NCI-H2029 treated with DMSO at 0.1 percent for 48 hours (cell line): ENCODE data around the gene IKZF4.
"Not testable (repeated sequence)": the region's sequence is repeated elsewhere in the genome, so short reads cannot be mapped to it uniquely, and the experiment has no call there.

Experiments used
- DNase-seq: peaks from one replicate; lab custom pipeline; 2025; lab: John Stamatoyannopoulos, UW

Gene IKZF4

DNA sequence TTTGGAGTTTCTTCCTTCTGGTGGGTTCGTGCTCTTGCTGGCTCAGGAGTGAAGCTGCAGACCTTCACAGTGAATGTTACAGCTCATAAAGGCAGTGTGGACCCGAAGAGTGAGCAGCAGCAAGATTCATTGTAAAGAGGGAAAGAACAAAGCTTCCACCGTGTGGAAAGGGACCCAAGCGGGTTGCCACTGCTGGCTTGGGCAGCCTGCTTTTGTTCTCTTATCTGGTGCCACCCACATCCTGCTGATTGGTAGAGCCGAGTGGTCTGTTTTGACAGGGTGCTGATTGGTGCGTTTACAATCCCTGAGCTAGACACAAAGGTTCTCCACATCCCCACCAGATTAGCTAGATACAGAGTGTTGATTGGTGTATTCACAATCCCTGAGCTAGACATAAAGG is 21.3 kb upstream of the IKZF4 start:
- DNase-seq = not testable (repeated sequence)

- not testable (repeated sequence) for DNase-seq
Measured at GRCh38 chr12:55999999-56000540, 20.8 kb upstream of the IKZF4 start.

DNA sequence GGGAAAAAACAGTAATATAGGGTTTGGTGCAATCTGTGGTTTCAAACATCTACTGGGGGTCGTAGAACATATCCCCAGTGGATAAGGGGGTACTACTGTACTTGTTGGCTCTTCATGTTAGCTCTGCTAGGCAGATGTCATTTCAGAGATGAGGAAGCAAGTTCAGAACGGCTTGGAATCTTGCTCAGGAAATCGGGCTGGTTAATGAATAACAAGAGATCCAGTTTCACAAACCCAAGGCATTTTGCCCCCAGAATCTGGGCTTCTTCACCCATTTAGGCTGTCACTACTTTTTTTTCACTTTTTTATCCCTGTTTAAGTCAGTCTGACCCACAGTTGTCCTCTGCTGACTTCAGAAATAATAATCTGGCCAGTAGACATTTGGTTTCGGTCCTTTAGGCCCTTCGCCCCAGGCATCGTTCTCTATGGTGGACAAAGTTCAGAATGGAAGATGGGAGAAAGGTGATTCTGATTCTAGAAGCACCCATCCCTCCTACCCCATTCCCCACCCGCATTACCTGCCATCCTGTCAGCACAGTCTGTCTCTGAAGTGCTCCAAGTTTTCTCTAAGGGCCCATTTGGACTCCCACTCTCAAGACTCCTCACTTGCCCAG is 19.2 kb upstream of the IKZF4 start:
- DNase-seq = no peak

GRCh38 chr12:56003376-56003775 is 17.5 kb upstream of the IKZF4 start:
- DNase-seq = not testable (repeated sequence)

DNA sequence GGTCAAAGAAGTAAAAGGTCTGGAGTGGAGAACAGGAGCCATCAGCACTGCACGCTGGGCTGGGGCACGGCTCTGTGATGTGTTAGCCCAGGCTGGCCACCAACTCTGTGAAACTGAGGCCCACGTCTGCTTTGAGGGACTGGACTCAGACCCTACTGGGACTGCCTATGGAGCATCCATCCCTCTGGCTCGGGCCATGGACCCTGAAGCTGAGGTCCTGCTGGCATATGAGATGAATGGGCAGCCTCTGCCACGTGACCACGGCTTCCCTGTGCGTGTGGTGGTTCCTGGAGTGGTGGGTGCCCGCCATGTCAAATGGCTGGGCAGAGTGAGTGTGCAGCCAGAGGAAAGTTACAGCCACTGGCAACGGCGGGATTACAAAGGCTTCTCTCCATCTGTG is 16.6 kb upstream of the IKZF4 start:
- no peak for DNase-seq

DNA sequence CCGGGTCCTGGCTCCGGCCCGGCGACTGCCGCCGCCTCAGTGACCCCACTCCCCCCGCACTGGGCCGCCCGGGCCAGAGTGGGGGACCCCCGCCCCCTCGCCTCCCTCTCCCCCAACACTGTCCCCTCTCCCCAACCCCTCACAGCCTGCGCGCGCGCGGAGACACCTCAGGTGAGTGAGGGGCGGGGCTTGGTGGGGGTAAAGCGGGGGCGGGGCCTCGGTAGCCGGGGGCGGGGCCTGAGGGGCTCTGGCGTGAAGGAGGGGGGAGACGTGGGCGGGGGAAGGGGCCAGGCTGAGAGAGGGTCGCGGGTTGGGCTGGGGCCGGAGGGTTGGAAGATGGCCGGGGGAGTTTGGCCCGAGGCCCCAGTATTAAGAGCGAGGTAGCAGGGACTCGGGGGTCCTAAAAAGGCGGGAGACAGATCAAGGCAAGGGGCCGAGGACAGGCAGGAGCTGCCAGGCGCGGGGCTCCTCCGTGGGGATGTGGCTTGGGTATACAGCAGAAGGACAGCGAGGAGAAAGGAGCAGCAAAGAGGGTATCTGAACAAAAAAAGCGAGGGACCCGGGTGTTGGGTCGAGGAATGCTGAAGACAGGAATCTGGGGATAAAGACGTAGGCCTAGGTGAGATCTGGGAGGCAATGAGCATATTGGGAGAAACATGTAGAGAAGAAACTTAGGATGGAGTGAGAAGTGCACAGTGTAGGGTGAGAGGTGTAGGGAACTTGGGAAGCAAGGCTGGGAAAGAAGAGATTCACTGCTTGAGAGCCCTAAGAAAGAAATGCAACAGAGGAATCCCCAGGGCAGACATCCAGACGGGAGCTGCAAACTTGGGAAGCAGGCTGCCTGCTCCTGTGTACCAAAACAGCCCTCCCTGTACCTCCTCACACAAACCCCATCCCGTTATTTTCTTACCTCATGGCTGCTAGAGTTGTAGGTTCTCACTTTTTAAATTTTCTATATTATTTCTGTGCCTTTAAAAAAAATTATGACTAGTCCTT is 13.0 kb upstream of the IKZF4 start:
- DNase-seq = peak; percentile 36

- DNase-seq = no peak
Measured at GRCh38 chr12:56010111-56010570, 10.7 kb upstream of the IKZF4 start.

DNA sequence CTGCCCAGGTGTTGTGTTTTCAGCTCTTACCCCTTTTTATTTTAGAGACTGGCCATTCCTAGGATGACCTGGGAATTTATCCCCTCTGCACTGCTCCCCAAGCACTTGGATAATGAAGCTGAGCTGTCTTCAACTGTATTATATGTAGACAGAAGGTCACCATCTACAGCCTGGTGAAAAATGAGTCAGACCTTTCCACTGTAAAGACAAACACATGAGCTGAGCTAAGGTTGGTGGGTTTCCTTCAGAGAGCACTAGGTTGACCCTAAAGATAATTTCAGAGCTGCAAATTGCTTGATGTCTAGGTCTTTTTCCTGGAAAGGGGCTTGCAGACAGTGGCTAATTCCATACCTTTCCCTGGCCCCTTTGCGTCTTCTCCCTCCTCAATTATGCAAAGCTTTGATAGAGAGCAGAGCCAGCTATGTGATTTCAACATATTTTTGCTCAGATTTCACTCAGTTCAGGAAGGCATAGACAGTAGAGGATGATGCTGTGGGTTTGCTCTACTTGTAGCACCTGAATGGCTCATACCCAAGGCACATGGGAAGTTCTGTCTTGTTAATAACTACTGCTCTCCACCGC is 9.2 kb upstream of the IKZF4 start:
- DNase-seq = no peak

- DNase-seq = no peak
Measured at GRCh38 chr12:56013482-56013881, 7.4 kb upstream of the IKZF4 start.

DNA sequence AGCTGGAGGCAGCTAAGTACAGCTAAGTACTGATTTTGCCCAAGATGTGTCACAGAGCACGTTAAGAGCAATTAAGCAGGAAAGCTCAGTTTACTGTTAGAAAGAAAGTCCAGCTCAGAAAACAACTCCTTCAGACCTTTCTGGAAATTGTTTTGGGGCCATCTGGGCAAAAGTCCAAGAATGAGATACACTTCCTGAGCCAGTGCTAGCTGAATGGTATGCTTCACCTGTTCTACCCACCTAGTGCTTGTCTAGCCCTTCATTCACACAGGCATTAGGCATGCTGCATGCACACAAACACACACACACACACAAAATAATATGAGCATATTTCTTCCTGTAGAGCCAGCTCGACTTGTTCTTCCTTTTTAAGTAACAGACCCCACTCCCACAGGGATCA is 6.6 kb upstream of the IKZF4 start:
- peak; percentile 39 for DNase-seq

DNA sequence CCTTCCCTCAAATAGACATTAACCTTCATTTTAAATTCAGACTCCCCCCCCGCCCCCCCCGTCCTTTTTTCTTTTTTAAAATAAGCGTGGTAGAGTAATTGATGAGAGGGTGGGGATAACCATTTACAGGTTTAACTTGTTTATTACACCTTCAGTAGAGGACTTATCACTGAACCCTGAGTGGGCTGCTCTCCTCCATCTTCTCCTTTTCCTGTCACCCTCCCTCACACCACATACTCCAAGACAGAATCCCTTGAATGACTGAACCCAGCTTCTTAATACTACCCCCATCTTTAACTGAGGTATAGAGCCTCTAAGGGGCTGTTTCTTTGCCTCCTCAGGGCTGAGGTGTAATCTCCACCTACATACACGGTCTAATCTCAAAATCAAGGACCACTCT is 3.7 kb upstream of the IKZF4 start:
- DNase-seq = no peak

GRCh38 chr12:56018356-56018755 is 2.5 kb upstream of the IKZF4 start:
- DNase-seq = no peak

DNA sequence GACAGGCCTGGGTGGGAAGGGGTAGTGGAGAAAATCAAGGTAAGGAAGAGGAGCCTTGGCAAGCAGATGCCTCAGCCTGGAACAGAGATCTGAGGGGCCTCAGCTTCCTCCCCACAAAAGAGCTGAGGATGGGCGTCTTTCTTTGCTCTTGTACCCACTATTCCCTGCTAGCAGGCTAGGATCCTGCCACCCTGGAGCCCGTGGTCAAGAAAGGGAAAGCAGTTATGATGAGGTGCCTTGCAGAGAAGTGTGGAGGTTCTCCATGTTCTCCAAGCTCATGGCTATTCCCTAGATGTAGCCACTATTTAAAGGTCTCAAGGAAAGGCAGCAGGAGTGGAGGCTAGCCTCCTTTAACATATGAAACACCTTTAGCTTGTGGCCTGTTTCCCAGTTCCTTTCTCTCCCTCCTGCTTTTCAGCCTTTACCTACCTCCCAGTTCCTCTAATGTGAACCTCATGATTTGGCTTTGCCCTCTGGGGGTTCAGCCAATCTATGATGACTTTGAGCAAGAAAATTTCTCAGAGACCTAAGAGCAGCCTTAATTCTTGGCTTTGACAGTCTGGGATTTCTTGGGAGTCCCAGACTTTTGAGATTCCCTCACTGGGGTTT is 1.1 kb downstream of the IKZF4 start:
- no peak for DNase-seq

- DNase-seq = no peak
Measured at GRCh38 chr12:56028511-56029165, 7.8 kb downstream of the IKZF4 start.

- no peak for DNase-seq
Measured at GRCh38 chr12:56029166-56029519, 8.3 kb downstream of the IKZF4 start.

- DNase-seq = peak; percentile 1
Measured at GRCh38 chr12:56029666-56030293, 8.9 kb downstream of the IKZF4 start.

DNA sequence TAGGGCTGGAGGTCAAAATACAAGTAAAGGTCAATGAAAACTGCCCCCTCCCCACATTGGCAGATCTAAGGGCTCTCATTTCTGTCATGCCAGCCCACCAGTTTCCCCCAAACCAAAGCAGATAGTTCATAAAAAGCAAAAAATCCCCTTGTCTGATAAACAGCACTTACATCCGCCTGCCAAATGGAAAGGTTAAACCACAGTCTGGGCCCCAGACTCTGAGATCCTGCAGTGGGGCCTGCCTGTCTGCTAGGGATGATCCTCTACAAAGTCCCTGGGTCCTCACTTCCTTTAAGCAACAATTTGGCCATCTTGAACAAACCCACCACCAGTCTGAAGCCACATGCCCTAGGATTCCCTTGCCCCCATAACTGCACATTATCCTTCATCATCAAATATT is 11.1 kb downstream of the IKZF4 start:
- DNase-seq = no peak

- DNase-seq = no peak
Measured at GRCh38 chr12:56034586-56035332, 13.9 kb downstream of the IKZF4 start.

DNA sequence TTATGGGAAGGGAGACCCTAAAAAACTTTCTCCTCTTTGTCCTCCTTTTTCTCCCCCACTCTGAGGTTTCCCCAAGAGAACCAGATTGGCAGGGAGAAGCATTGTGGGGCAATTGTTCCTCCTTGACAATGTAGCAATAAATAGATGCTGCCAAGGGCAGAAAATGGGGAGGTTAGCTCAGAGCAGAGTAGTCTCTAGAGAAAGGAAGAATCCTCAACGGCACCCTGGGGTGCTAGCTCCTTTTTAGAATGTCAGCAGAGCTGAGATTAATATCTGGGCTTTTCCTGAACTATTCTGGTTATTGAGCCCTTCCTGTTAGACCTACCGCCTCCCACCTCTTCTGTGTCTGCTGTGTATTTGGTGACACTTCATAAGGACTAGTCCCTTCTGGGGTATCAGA is 16.3 kb downstream of the IKZF4 start:
- no peak for DNase-seq

DNA sequence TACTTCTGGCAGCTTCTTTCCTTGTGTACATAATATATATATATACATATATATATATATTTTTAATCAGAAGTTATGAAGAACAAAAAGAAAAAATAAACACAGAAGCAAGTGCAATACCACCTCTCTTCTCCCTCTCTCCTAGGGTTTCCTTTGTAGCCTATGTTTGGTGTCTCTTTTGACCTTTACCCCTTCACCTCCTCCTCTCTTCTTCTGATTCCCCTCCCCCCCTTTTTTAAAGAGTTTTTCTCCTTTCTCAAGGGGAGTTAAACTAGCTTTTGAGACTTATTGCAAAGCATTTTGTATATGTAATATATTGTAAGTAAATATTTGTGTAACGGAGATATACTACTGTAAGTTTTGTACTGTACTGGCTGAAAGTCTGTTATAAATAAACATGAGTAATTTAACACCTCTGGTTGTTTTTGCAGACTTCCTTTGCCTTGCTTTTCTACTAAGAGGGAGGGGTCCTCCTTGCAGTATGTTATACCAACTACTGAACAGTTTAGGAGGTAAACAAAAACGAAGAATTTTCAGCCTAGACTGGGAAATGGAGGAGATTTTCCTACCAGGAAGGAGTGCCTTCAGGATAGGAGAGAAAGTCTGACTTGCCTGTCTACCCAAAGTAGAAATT is 17.3 kb downstream of the IKZF4 start:
- no peak for DNase-seq
